Heart left ventricle (tissue), 16 donors: ENCODE results near the gene LYRM4. TPM values are rescaled to one million over a fixed set of nuclear protein-coding genes. Genes with fewer than 3 reads are reported as not detected.

Experiments
- ATAC-seq, 4 donors: fragments of 200-7000 bp; cut with Tn5 transposase; one replicate each; pipeline ENCODE4 v1.9.1; 2020 to 2022; ENCODE audit warnings: moderate library complexity in 4 of 4, mild to moderate bottlenecking in 3 of 4, moderate number of reproducible peaks in 1 of 4
- DNase-seq, 5 donors: peaks; one replicate each; pipeline ENCODE4 v3.0.0-alpha.2; 2020
- H3K27ac ChIP-seq, 12 donors: fragments of 200-600 bp; sonication (generic) in 4 of 12; one replicate each; pipeline versions ENCODE4 v1.5.0 to v1.8.0; 2016 to 2022; ENCODE audit warnings: mild to moderate bottlenecking in 2 of 12
- H3K27me3 ChIP-seq, 9 donors: fragments of 200-600 bp; sonication (generic) in 2 of 9; one replicate each; pipeline versions ENCODE4 v1.5.1 to v1.8.0; 2016 to 2022; ENCODE audit warnings: mild to moderate bottlenecking in 3 of 9
- H3K36me3 ChIP-seq, 9 donors: fragments of 200-600 bp; sonication (generic) in 2 of 9; one replicate each; pipeline versions ENCODE4 v1.5.0 to v1.8.0; 2018 to 2022; ENCODE audit warnings: mild to moderate bottlenecking in 2 of 9
- H3K4me1 ChIP-seq, 12 donors: fragments of 200-600 bp; sonication (generic) in 4 of 12; one replicate each; pipeline versions ENCODE4 v1.5.0 to v1.8.0; 2016 to 2022; ENCODE audit warnings: mild to moderate bottlenecking in 3 of 12
- H3K4me3 ChIP-seq, 12 donors: fragments of 200-600 bp; sonication (generic) in 4 of 12; one replicate each; pipeline versions ENCODE4 v1.5.0 to v1.8.0; 2017 to 2022; ENCODE audit warnings: mild to moderate bottlenecking in 9 of 12, moderate library complexity in 4 of 12
- H3K9me3 ChIP-seq, 12 donors: fragments of 200-600 bp; sonication (generic) in 4 of 12; one replicate each; pipeline versions ENCODE4 v1.5.0 to v1.8.0; 2016 to 2022; ENCODE audit warnings: mild to moderate bottlenecking in 1 of 12
- CTCF ChIP-seq, 12 donors: fragments of 200-600 bp; sonication (generic) in 4 of 12; IDR thresholded peaks; one replicate each; pipeline versions ENCODE4 v1.5.0 to v1.8.0; 2018 to 2022; ENCODE audit warnings: antibody characterized with exemption in 12 of 12, mild to moderate bottlenecking in 5 of 12
- POLR2A ChIP-seq, 2 donors: fragments of 450-650 bp; IDR thresholded peaks; one replicate each; pipeline ENCODE4 v1.6.1; 2017; ENCODE audit warnings: antibody characterized with exemption in 2 of 2, mild to moderate bottlenecking in 2 of 2, moderate library complexity in 2 of 2
- WGBS, 4 donors: extraction: QIAGEN DNeasy Blood & Tissue Kit in 2 of 4; methylation state at CpG; one replicate each; pipeline versions ENCODE4 v1.1.5 to v1.1.7; 2013 to 2018; 5-methylcytosine and 5-hydroxymethylcytosine counted together
- intact Hi-C, 10 donors: fragments of 100-400 bp; cut with DNase I; formaldehyde crosslinking; loops; one replicate each; pipeline versions ENCODE4 v1.11.1 to v1.14.2; 2022
- long read RNA-seq, 3 donors: library from polyadenylated mRNA; unstranded; transcript quantifications; one replicate each; pipeline ENCODE4 v2.0.0, GENCODE V29; 2020 to 2021
- polyA plus RNA-seq, 2 donors: library from polyadenylated mRNA; stranded (reverse); fragments of 200-250 nt; gene quantifications; one replicate each; pipeline ENCODE4 v1.2.3, GENCODE V29; 2013
- total RNA-seq, 9 donors: library from RNA; depleted of rRNA in 2 of 9; stranded (reverse); fragments of >200 nt in 2 of 9; fragmentation: NEBNext Ultra II Directional in 3 of 9; extraction: Animal tissue kit (Norgen Biotek cat#: 25700) in 3 of 9; gene quantifications; one replicate each; pipeline versions ENCODE4 v1.1.0 to v1.2.4, GENCODE V29; 2016 to 2023
- donor health status: ischemic (EF 13 %, LVEDD 7.1; RV severe dilation, severe dysfunction).
- donor health status: healthy with polysubstance abuse.
- donor health status: DM: no; HTN: yes; CAD: no.
- donor health status: DM: no; HTN: no; CAD: no.
- donor health status: ischemic (EF 25% LVEDD 6.9; RV normal size, moderate dysfunction).
- donor health status: ischemic (EF 25% LVEDD 5.7; RV mildly dilated, moderate dysfunction).
- donor health status: healthy.
- donor health status: DM: yes; HTN: yes; CAD: no.
- donor health status: ischemic (EF 35%, LVEDD 5.7; RV mildly dilated, moderate dysfunction).
- donor health status: nonischemic (EF 11% LVEDD 7.7; RV severe dilation, severe dysfunction).
- donor health status: DM: yes; HTN: yes; CAD: no.
- donor health status: PGD.
- donor health status: ischemic (EF 29% LVEDD 5.4; RV normal size, mild dysfunction).
- donor health status: nonischemic (EF 23%, LVEDD 6.1; RV moderate dilation, normal function).

Gene LYRM4
- 10 to 100 TPM; 18.8 to 39.7 (median 21.3) TPM for total RNA-seq
- 10 to 100 TPM; 21.0 to 22.0 TPM for polyA plus RNA-seq
- long read RNA-seq, donor 1, full-length matches to known transcripts: 20 of 25 reads
- long read RNA-seq, donor 1, partial matches to known transcripts: 0 of 25 reads
- long read RNA-seq, donor 1, other reads (novel, unspliced or antisense): 5 of 25 reads
- long read RNA-seq, donor 2, full-length matches to known transcripts: 53 of 62 reads
- long read RNA-seq, donor 2, partial matches to known transcripts: 6 of 62 reads
- long read RNA-seq, donor 2, other reads (novel, unspliced or antisense): 3 of 62 reads
- long read RNA-seq, donor 3, full-length matches to known transcripts: 26 of 31 reads
- long read RNA-seq, donor 3, partial matches to known transcripts: 1 of 31 reads
- long read RNA-seq, donor 3, other reads (novel, unspliced or antisense): 4 of 31 reads

- Histone ChIP-seq H3K9me3 (no peaks in the 10 kb centered on the region), H3K27ac (peak within 1 kb of the TSS; percentile 92 to 100 (median 98)), H3K4me3 (peak within 1 kb of the TSS; percentile 67 to 91 (median 81)), H3K36me3 (peaks cover 0 to 4% (median 0%) of the 10 kb centered on the region in 9 donors), H3K4me1 (peaks cover 0 to 26% (median 16%) of the 10 kb centered on the region in 12 donors), H3K27me3 (no peaks in the 10 kb centered on the region)
- peak; percentile 89 to 99 (median 98) for ATAC-seq
- 0 to 2% (median 0%) methylated on average over 29 to 85 of the region's 85 CpGs for WGBS, 4 donors
- peak; percentile 90 to 95 (median 93) for DNase-seq
- TF ChIP-seq CTCF (IDR thresholded peaks at IDR 0.05) (peak in 6 of 12 donors; percentile 13 to 58 (median 22)), POLR2A (IDR thresholded peaks at IDR 0.05) (peak in 1 of 2 donors; percentile 43)
- intact Hi-C loops: loop anchor here in 4 of 10 donors (5.0 to 10.0 kb wide), 7 partner anchors 54 to 256 kb away; partner anchors contain the start of gene RPP40 (in 1 of the 4)
Measured at GRCh38 chr6:5260661-5261544, at the start of gene LYRM4, which contains the start of gene FARS2. Gene LYRM4 (minus strand): TSS chr6:5260950. CDS start chr6:5260733, 217 bp downstream. Gene FARS2 (plus strand): TSS chr6:5261513.

GRCh38 chr6:5308066-5308465, 47.3 kb upstream of the LYRM4 start:
- Histone ChIP-seq H3K4me3 (no peak overlapping the region), H3K36me3 (no peaks in the 10 kb centered on the region), H3K27ac (no peak overlapping the region), H3K4me1 (peaks cover 0 to 4% (median under 1%) of the 10 kb centered on the region in 12 donors), H3K27me3 (no peaks in the 10 kb centered on the region), H3K9me3 (no peaks in the 10 kb centered on the region)
- no peak for DNase-seq
- intact Hi-C loops: loop anchor here in 4 of 10 donors (5.0 to 10.0 kb wide), 4 partner anchors 91 to 253 kb away; no protein-coding TSS in a partner anchor
- 70 to 83% (median 77%) methylated on average over 4 of the region's 4 CpGs for WGBS, 4 donors
- no peak for ATAC-seq
- no peak for TF ChIP-seq POLR2A (IDR thresholded peaks at IDR 0.05)
- no peak for TF ChIP-seq CTCF (IDR thresholded peaks at IDR 0.05)

- DNase-seq (no peak), ATAC-seq (no peak)
- H3K4me1 ChIP-seq: peaks cover 0 to 14% (median 4%) of the 10 kb centered on the region in 12 donors
- intact Hi-C loops: loop anchor here in 4 of 10 donors (5.0 to 10.0 kb wide), 4 partner anchors 90 to 252 kb away; no protein-coding TSS in a partner anchor
- no peaks in the 10 kb centered on the region for H3K27me3 ChIP-seq
- TF ChIP-seq CTCF (IDR thresholded peaks at IDR 0.05) (no peak), POLR2A (IDR thresholded peaks at IDR 0.05) (no peak)
- H3K4me3 ChIP-seq: no peak overlapping the region
- H3K27ac ChIP-seq: no peak overlapping the region
- H3K9me3 ChIP-seq: no peaks in the 10 kb centered on the region
- H3K36me3 ChIP-seq: no peaks in the 10 kb centered on the region
Measured at GRCh38 chr6:5307058-5307457, 46.3 kb upstream of the LYRM4 start.
